ENCODE data around the gene ADK. TPM values are rescaled to one million over a fixed set of nuclear protein-coding genes. Genes with fewer than 3 reads are reported as not detected.

ADK gene
- total and polyA plus RNA-seq, 2 of the 13 experiments (the other 11 are each of a cell fraction or from before 2014, with no cell fraction given), result 48.6 to 79.1 TPM

DNA sequence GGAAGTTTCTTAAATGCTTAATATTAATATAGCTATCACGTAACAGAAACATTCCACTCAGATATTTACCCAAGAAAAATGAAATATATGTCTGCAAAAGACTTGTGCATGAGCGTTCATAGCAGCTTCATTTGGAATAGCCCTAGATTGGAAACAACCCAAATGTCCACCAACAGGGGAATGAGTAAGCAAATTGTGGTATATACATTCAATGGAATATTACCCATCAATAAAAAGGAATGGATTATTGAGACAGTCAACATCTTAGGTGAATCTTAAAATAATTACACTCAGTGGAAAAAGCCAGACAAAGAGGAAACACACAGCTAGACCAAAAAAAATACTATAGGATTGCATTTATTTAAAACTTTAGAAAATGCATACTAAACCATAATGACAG, 585.0 kb downstream of the ADK start:
- peaks cover 0 to 4% of the 10 kb centered on the region in 2 experiments; a peak in 1 of 5 replicates for H3K27me3 ChIP-seq (ENCODE audit: control insufficient read depth in 1 of 2, insufficient read depth in 2 of 2, low read length in 2 of 2)
- H3K27ac ChIP-seq (ENCODE audit: extremely low read length, insufficient read depth, low read length), result no peak overlapping the region
- BruUV-seq (replicated peaks), result no TSS peak
- no peaks in the 10 kb centered on the region for H3K9me3 ChIP-seq (ENCODE audit: low read length)
- H3K4me1 ChIP-seq (ENCODE audit: insufficient read depth, low read length), result peaks cover 6% of the 10 kb centered on the region; the same call in 1 of the 2 replicates
- H2AFZ ChIP-seq (ENCODE audit: low read length), result no peak overlapping the region
- H3K4me2 ChIP-seq (ENCODE audit: low read depth, low read length), result no peak overlapping the region
- intact Hi-C loops (cut with micrococcal nuclease; ENCODE audit: unreplicated experiment), result no loop called here
- DNase-seq (ENCODE audit: low spot score), result no peak
- WGBS (ENCODE audit: low lambda C conversion rate), result 21% methylated on average over 2 of the region's 2 CpGs
- no peaks in the 10 kb centered on the region for H3K36me3 ChIP-seq (replicated peaks in 1 of 2; ENCODE audit: control insufficient read depth in 1 of 2, insufficient read depth in 2 of 2, low read length in 2 of 2)
- FAIRE-seq, result no peak
- no peak overlapping the region for H3K4me3 ChIP-seq (replicated peaks in 1 of 3; ENCODE audit: insufficient read depth in 1 of 3, low read depth in 2 of 3, low read length in 3 of 3)
- POLR2A ChIA-PET, result no interaction called here
- no peak for ATAC-seq
- no peak overlapping the region for H3K9ac ChIP-seq (ENCODE audit: insufficient read depth, low read depth, low read length)
- in situ Hi-C loops (cut with HindIII; ENCODE audit: extremely low pct_ligation_motif_present, low pct_unique_long_range_greater_than_20kb), result no loop called here
- CTCF ChIA-PET (ENCODE audit: low intra/inter-chr PET ratio, low total read pairs), result no interaction called here
- no peaks in the 10 kb centered on the region for H3K79me2 ChIP-seq (ENCODE audit: insufficient read depth, low read length)
- no peaks in the 10 kb centered on the region for H4K20me1 ChIP-seq (ENCODE audit: insufficient read depth, low read length)
- TF ChIP-seq ZNF274 (CRISPR knock-in tag; IDR thresholded peaks at IDR 0.05), result no peak
- TF ChIP-seq, protein P1, sequence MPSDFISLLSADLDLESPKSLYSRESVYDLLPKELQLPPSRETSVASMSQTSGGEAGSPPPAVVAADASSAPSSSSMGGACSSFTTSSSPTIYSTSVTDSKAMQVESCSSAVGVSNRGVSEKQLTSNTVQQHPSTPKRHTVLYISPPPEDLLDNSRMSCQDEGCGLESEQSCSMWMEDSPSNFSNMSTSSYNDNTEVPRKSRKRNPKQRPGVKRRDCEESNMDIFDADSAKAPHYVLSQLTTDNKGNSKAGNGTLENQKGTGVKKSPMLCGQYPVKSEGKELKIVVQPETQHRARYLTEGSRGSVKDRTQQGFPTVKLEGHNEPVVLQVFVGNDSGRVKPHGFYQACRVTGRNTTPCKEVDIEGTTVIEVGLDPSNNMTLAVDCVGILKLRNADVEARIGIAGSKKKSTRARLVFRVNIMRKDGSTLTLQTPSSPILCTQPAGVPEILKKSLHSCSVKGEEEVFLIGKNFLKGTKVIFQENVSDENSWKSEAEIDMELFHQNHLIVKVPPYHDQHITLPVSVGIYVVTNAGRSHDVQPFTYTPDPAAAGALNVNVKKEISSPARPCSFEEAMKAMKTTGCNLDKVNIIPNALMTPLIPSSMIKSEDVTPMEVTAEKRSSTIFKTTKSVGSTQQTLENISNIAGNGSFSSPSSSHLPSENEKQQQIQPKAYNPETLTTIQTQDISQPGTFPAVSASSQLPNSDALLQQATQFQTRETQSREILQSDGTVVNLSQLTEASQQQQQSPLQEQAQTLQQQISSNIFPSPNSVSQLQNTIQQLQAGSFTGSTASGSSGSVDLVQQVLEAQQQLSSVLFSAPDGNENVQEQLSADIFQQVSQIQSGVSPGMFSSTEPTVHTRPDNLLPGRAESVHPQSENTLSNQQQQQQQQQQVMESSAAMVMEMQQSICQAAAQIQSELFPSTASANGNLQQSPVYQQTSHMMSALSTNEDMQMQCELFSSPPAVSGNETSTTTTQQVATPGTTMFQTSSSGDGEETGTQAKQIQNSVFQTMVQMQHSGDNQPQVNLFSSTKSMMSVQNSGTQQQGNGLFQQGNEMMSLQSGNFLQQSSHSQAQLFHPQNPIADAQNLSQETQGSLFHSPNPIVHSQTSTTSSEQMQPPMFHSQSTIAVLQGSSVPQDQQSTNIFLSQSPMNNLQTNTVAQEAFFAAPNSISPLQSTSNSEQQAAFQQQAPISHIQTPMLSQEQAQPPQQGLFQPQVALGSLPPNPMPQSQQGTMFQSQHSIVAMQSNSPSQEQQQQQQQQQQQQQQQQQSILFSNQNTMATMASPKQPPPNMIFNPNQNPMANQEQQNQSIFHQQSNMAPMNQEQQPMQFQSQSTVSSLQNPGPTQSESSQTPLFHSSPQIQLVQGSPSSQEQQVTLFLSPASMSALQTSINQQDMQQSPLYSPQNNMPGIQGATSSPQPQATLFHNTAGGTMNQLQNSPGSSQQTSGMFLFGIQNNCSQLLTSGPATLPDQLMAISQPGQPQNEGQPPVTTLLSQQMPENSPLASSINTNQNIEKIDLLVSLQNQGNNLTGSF (CRISPR knock-in tag; IDR thresholded peaks at IDR 0.05), result no peak
- no peak for TF ChIP-seq ZNF343 (CRISPR knock-in tag; IDR thresholded peaks at IDR 0.05)
- TF ChIP-seq JUNB (CRISPR knock-in tag; IDR thresholded peaks at IDR 0.05; ENCODE audit: borderline replicate concordance), result no peak
- no peak for TF ChIP-seq CBX2 (IDR thresholded peaks at IDR 0.05; ENCODE audit: low read depth, low read length)
- TF ChIP-seq CBX2 (CRISPR knock-in tag; IDR thresholded peaks at IDR 0.05; ENCODE audit: low read depth), result no peak
- TF ChIP-seq, protein P2, sequence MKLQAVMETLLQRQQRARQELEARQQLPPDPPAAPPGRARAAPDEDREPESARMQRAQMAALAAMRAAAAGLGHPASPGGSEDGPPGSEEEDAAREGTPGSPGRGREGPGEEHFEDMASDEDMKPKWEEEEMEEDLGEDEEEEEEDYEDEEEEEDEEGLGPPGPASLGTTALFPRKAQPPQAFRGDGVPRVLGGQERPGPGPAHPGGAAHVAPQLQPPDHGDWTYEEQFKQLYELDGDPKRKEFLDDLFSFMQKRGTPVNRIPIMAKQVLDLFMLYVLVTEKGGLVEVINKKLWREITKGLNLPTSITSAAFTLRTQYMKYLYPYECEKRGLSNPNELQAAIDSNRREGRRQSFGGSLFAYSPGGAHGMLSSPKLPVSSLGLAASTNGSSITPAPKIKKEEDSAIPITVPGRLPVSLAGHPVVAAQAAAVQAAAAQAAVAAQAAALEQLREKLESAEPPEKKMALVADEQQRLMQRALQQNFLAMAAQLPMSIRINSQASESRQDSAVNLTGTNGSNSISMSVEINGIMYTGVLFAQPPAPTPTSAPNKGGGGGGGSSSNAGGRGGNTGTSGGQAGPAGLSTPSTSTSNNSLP (IDR thresholded peaks at IDR 0.05; ENCODE audit: low read depth, low read length), result no peak
- no peak for TF ChIP-seq ZNF296 (CRISPR knock-in tag; conservative IDR thresholded peaks at IDR 0.05)
- TF ChIP-seq, protein P3, sequence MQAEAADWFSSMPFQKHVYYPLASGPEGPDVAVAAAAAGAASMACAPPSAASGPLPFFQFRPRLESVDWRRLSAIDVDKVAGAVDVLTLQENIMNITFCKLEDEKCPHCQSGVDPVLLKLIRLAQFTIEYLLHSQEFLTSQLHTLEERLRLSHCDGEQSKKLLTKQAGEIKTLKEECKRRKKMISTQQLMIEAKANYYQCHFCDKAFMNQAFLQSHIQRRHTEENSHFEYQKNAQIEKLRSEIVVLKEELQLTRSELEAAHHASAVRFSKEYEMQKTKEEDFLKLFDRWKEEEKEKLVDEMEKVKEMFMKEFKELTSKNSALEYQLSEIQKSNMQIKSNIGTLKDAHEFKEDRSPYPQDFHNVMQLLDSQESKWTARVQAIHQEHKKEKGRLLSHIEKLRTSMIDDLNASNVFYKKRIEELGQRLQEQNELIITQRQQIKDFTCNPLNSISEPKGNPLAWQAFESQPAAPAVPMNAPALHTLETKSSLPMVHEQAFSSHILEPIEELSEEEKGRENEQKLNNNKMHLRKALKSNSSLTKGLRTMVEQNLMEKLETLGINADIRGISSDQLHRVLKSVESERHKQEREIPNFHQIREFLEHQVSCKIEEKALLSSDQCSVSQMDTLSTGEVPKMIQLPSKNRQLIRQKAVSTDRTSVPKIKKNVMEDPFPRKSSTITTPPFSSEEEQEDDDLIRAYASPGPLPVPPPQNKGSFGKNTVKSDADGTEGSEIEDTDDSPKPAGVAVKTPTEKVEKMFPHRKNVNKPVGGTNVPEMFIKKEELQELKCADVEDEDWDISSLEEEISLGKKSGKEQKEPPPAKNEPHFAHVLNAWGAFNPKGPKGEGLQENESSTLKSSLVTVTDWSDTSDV (CRISPR knock-in tag; IDR thresholded peaks at IDR 0.05), result no peak
- TF ChIP-seq ZNF10 (CRISPR knock-in tag; IDR thresholded peaks at IDR 0.05; ENCODE audit: borderline replicate concordance, low read depth), result no peak
- no peak for TF ChIP-seq HDAC1 (CRISPR knock-in tag; IDR thresholded peaks at IDR 0.05)
- no peak for TF ChIP-seq TBX3 (IDR thresholded peaks at IDR 0.05; ENCODE audit: borderline replicate concordance)
- no peak for TF ChIP-seq SRY (CRISPR knock-in tag; IDR thresholded peaks at IDR 0.05)
- TF ChIP-seq, protein P4, sequence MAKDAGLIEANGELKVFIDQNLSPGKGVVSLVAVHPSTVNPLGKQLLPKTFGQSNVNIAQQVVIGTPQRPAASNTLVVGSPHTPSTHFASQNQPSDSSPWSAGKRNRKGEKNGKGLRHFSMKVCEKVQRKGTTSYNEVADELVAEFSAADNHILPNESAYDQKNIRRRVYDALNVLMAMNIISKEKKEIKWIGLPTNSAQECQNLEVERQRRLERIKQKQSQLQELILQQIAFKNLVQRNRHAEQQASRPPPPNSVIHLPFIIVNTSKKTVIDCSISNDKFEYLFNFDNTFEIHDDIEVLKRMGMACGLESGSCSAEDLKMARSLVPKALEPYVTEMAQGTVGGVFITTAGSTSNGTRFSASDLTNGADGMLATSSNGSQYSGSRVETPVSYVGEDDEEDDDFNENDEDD (CRISPR knock-in tag; IDR thresholded peaks at IDR 0.05; ENCODE audit: borderline replicate concordance), result no peak
